Endothelial cell of umbilical vein (primary cell): ENCODE data around the gene TUBB4A. TPM values are rescaled to one million over a fixed set of nuclear protein-coding genes. Genes with fewer than 3 reads are reported as not detected.

Source experiments
- BruUV-seq: library from RNA; stranded (reverse); fragments of 400-500 nt; replicated peaks from 2 replicates; lab custom pipeline; 2021; lab: Mats Ljungman, UMichigan
- CTCF ChIA-PET: fragments of 300-600, 350-600 bp; sonication (Branson Sonifier 250); formaldehyde crosslinking; loops from one replicate; lab custom pipeline; 2021; ENCODE audit warnings: antibody characterized with exemption, inconsistent platforms; lab: Charles Lee
- POLR2A ChIA-PET: fragments of 300-600, 350-600 bp; sonication (Branson Sonifier 250); formaldehyde crosslinking; loops from one replicate; lab custom pipeline; 2021; ENCODE audit warnings: antibody characterized with exemption, inconsistent platforms; lab: Charles Lee
- DNase-seq: peaks from one replicate; pipeline ENCODE4 v3.0.0-alpha.2; 2011; ENCODE audit warnings: low read depth, low spot score
- FAIRE-seq: peaks from 2 replicates; lab custom pipeline; 2011; peaks lifted over from hg19 to GRCh38; lab: Jason Lieb, UNC
- H2AFZ ChIP-seq: 2 replicates; pipeline ENCODE4 v1.6.0; 2012; ENCODE audit warnings: low read depth, low read length, control low read depth, inconsistent platforms
- H3K27ac ChIP-seq: 2 replicates; pipeline ENCODE4 v1.5.1; 2011; ENCODE audit warnings: low read depth, mild to moderate bottlenecking, control low read depth, low read length, moderate library complexity; ENCODE audit not compliant: insufficient read depth
- H3K27me3 ChIP-seq, 2 experiments: 2 replicates each; pipeline versions ENCODE4 v1.6.0 to v1.6.1; 2011; ENCODE audit warnings: low read length in 2 of 2, mixed read lengths in 1 of 2; ENCODE audit not compliant: control insufficient read depth in 2 of 2, insufficient read depth in 2 of 2
- H3K36me3 ChIP-seq, 2 experiments: 2 replicates in 1 of 2; 3 replicates in 1 of 2; pipeline ENCODE4 v1.5.1; 2011; ENCODE audit warnings: low read length in 2 of 2, mild to moderate bottlenecking in 1 of 2, moderate library complexity in 1 of 2; ENCODE audit not compliant: control insufficient read depth in 2 of 2, insufficient read depth in 2 of 2; ENCODE audit errors: extremely low read depth in 1 of 2
- H3K4me1 ChIP-seq: 3 replicates; pipeline ENCODE4 v1.5.1; 2011; ENCODE audit warnings: mild to moderate bottlenecking, low read length; ENCODE audit not compliant: control insufficient read depth, insufficient read depth; ENCODE audit errors: extremely low read depth
- H3K4me2 ChIP-seq: 2 replicates; pipeline ENCODE4 v1.6.1; 2011; ENCODE audit warnings: low read length, control low read depth, mixed read lengths; ENCODE audit not compliant: insufficient read depth
- H3K4me3 ChIP-seq, 3 experiments: fragments of 200-600 bp in 1 of 3; sonication (generic), shearing (Covaris generic) in 1 of 3; replicated peaks in 1 of 3; 2 replicates each; pipeline ENCODE4 v1.5.1; 2011 to 2016; ENCODE audit warnings: control low read depth in 3 of 3, low read length in 3 of 3, mild to moderate bottlenecking in 2 of 3, inconsistent platforms in 1 of 3, low read depth in 1 of 3, moderate library complexity in 1 of 3; ENCODE audit not compliant: insufficient read depth in 1 of 3
- H3K79me2 ChIP-seq: 2 replicates; pipeline ENCODE4 v1.6.0; 2012; ENCODE audit warnings: low read length, inconsistent platforms; ENCODE audit not compliant: control insufficient read depth, insufficient read depth
- H3K9ac ChIP-seq: replicated peaks from 2 replicates; pipeline ENCODE3; 2011; ENCODE audit warnings: low read length, control low read depth; ENCODE audit not compliant: insufficient read depth; ENCODE audit errors: extremely low read depth
- H3K9me1 ChIP-seq: replicated peaks from 3 replicates; pipeline ENCODE4 v1.6.0; 2011; ENCODE audit warnings: mild to moderate bottlenecking, low read length; ENCODE audit not compliant: control insufficient read depth, insufficient read depth; ENCODE audit errors: extremely low read depth
- H3K9me3 ChIP-seq: replicated peaks from 2 replicates; pipeline ENCODE4 v1.5.1; 2012; ENCODE audit warnings: low read length, inconsistent platforms; ENCODE audit not compliant: control insufficient read depth, insufficient read depth
- H4K20me1 ChIP-seq: replicated peaks from 2 replicates; pipeline ENCODE3; 2011; ENCODE audit warnings: mild to moderate bottlenecking, low read length; ENCODE audit not compliant: control insufficient read depth, insufficient read depth; ENCODE audit errors: extremely low read depth
- CTCF ChIP-seq, 2 donors: IDR thresholded peaks; 1 replicate in 1 of 2; 2 replicates in 1 of 2; pipeline ENCODE4 v1.5.1; 2011; ENCODE audit warnings: low read length in 2 of 2, mild to moderate bottlenecking in 2 of 2, moderate library complexity in 2 of 2, control low read depth in 1 of 2, inconsistent platforms in 1 of 2, low read depth in 1 of 2; ENCODE audit not compliant: insufficient read depth in 1 of 2; ENCODE audit errors: extremely low read depth in 1 of 2
- EZH2 ChIP-seq: IDR thresholded peaks from 2 replicates; pipeline ENCODE4 v1.6.1; 2012; ENCODE audit warnings: borderline replicate concordance, low read depth, mild to moderate bottlenecking, moderate library complexity, low read length, inconsistent platforms; ENCODE audit not compliant: severe bottlenecking
- FOS ChIP-seq: IDR thresholded peaks from 2 replicates; pipeline ENCODE4 v1.6.1; 2011; ENCODE audit warnings: mild to moderate bottlenecking, low read length, moderate library complexity, borderline replicate concordance; ENCODE audit not compliant: insufficient read depth
- GATA2 ChIP-seq: IDR thresholded peaks from 2 replicates; pipeline ENCODE4 v1.7.0; 2011; ENCODE audit warnings: low read depth, mild to moderate bottlenecking, moderate library complexity, mixed read lengths, low read length; ENCODE audit not compliant: insufficient read length, insufficient read depth
- JUN ChIP-seq: IDR thresholded peaks from 2 replicates; pipeline ENCODE4 v1.6.1; 2011; ENCODE audit warnings: borderline replicate concordance, low read depth; ENCODE audit not compliant: insufficient read length, insufficient read depth
- MAX ChIP-seq: IDR thresholded peaks from 2 replicates; pipeline ENCODE4 v1.6.1; 2011; ENCODE audit not compliant: insufficient read depth, insufficient read length
- POLR2A ChIP-seq: IDR thresholded peaks from 2 replicates; pipeline ENCODE4 v1.6.1; 2012; ENCODE audit warnings: low read depth, mild to moderate bottlenecking, control low read depth, low read length
- POLR2AphosphoS5 ChIP-seq: IDR thresholded peaks from 2 replicates; pipeline ENCODE4 v1.6.1; 2012; ENCODE audit warnings: low read depth, mild to moderate bottlenecking, control low read depth, low read length, moderate library complexity; ENCODE audit not compliant: insufficient read depth
- dilution Hi-C: fragments of 300-500 bp; cut with MboI; formaldehyde crosslinking; loops from one replicate; pipeline ENCODE4 v1.15.0; 2019; ENCODE audit warnings: low sequenced_read_pairs; ENCODE audit not compliant: extremely low pct_ligation_motif_present
- intact Hi-C: fragments of 100-400 bp; cut with micrococcal nuclease; formaldehyde crosslinking; loops from one replicate; pipeline ENCODE4 v1.10.0; 2022
- polyA plus RNA-seq, 4 experiments: library from polyadenylated mRNA; depleted of rRNA in 3 of 4; stranded (reverse) in 3 of 4; unstranded in 1 of 4; fragments of >200 nt; gene quantifications; 2 replicates each; pipeline versions ENCODE4 v1.2.1 to v1.2.3, GENCODE V29; 2011 to 2012; ENCODE audit warnings: missing spikeins in 1 of 4
- total RNA-seq: library from RNA; stranded (reverse); gene quantifications from 2 replicates; pipeline ENCODE4 v1.2.3, GENCODE V29; 2021

The TUBB4A gene
- total and polyA plus RNA-seq, 2 donors (not counting 3 experiments of a cell fraction or from before 2014, with no cell fraction given) = not detected

- ChIA-PET CTCF (interaction anchor here (1.9 kb wide), 1 partner anchor 12 kb away, joined by 9 read pairs; no protein-coding TSS in a partner anchor), POLR2A (no interaction called here)
- peaks cover 4% of the 10 kb centered on the region for H3K4me1 ChIP-seq
- no peak overlapping the region for H2AFZ ChIP-seq
- H4K20me1 ChIP-seq = no peaks in the 10 kb centered on the region
- no peak for DNase-seq
- intact Hi-C loops (loop anchor here (2.0 kb wide), 1 partner anchor 75 kb away; no protein-coding TSS in a partner anchor), dilution Hi-C loops (no loop called here)
- no peak for FAIRE-seq
- H3K4me2 ChIP-seq = no peak overlapping the region
- H3K79me2 ChIP-seq = no peaks in the 10 kb centered on the region
- no peak overlapping the region for H3K9ac ChIP-seq
- BruUV-seq = no TSS peak
- TF ChIP-seq POLR2A (no peak), GATA2 (no peak), POLR2AphosphoS5 (no peak), CTCF (IDR thresholded peaks at IDR 0.05; ENCODE audit: extremely low read depth in 1 of 2, insufficient read depth in 1 of 2, low read depth in 1 of 2, low read length in 2 of 2) (no peak), JUN (no peak), EZH2 (no peak), MAX (no peak), FOS (no peak)
- H3K9me3 ChIP-seq = no peaks in the 10 kb centered on the region
- no peak overlapping the region for H3K4me3 ChIP-seq
- no peaks in the 10 kb centered on the region for H3K36me3 ChIP-seq
- H3K27me3 ChIP-seq = peaks cover 17 to 20% of the 10 kb centered on the region in 2 experiments
- H3K27ac ChIP-seq = no peak overlapping the region
- H3K9me1 ChIP-seq = no peaks in the 10 kb centered on the region
These were observed 27.2 kb upstream of the TUBB4A start for GRCh38 chr19:6529351-6529750.
